Measurements from ENCODE around the gene ZNF22.

Gene ZNF22

DNA sequence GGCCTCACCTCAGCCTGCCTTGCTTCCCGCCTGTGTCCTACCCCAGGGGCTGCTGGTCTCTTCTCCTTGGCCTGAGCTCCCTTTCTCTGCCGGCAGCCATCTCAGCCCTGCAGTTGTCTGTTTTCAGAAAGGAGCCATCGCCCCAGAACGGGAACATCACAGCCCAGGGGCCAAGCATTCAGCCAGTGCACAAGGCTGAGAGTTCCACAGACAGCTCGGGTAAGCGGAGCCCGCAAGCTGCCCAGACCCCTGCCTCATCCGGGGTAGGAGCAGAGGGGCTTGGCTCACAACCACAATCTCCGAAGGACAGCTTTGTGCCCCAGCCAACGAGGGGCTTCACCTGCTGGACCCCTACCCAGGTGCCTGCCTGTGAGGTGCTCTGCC is 16.8 kb upstream of the ZNF22 start:
- TF ChIP-seq, protein P1, sequence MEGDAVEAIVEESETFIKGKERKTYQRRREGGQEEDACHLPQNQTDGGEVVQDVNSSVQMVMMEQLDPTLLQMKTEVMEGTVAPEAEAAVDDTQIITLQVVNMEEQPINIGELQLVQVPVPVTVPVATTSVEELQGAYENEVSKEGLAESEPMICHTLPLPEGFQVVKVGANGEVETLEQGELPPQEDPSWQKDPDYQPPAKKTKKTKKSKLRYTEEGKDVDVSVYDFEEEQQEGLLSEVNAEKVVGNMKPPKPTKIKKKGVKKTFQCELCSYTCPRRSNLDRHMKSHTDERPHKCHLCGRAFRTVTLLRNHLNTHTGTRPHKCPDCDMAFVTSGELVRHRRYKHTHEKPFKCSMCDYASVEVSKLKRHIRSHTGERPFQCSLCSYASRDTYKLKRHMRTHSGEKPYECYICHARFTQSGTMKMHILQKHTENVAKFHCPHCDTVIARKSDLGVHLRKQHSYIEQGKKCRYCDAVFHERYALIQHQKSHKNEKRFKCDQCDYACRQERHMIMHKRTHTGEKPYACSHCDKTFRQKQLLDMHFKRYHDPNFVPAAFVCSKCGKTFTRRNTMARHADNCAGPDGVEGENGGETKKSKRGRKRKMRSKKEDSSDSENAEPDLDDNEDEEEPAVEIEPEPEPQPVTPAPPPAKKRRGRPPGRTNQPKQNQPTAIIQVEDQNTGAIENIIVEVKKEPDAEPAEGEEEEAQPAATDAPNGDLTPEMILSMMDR (IDR thresholded peaks at IDR 0.05; ENCODE audit: extremely low read depth, missing control alignments): no peak
- no peak for DNase-seq (ENCODE audit: low spot score)

DNA sequence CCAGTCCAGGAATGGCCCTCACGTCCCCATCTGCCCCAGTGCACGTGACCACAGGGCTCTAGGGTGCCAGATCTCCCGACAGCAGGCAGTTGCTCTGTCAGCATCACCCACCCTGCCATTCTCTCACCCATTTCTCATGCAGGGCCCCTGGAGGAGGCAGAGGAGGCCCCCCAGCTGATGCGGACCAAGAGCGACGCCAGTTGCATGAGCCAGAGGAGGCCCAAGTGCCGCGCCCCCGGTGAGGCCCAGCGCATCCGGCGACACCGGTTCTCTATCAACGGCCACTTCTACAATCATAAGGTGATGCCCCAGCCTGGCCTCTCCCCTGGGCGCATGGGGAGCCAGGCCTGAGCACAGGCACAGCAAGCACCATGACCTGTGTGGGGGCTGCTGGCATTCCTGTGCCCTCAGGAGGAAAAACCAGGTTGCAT is 16.0 kb upstream of the ZNF22 start:
- TF ChIP-seq, protein P1 (IDR thresholded peaks at IDR 0.05; ENCODE audit: extremely low read depth, missing control alignments): no peak

DNA sequence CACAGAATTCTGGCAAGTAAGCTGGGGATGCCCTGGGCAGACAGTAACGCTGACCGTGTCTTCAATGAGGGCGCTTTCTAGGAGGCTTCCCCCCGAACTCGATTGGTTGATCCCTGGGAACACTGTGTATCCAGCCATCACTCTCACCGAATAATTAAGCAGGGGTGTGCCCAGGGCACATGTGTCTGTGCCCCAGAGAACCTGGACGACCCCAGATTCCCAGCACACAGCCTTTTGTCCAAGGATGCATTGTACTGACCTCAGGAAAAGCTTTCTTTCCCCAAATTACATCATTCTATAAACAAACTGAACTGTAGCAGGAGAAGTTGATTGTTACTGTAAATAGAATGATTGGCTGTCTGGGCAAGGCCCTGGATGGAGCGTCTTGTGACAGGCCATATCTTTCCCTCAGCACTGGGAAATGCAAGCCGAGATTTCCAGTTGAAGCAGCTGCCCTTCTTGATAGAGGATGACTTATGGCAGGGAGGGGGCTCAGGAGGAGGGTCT is 15.5 kb upstream of the ZNF22 start:
- TF ChIP-seq, protein P1 (IDR thresholded peaks at IDR 0.05; ENCODE audit: extremely low read depth, missing control alignments): no peak
- no peak for DNase-seq (ENCODE audit: low spot score)

More for the DNA sequence above, 16.0 kb upstream of the ZNF22 start:
- DNase-seq (ENCODE audit: low spot score): no peak

DNA sequence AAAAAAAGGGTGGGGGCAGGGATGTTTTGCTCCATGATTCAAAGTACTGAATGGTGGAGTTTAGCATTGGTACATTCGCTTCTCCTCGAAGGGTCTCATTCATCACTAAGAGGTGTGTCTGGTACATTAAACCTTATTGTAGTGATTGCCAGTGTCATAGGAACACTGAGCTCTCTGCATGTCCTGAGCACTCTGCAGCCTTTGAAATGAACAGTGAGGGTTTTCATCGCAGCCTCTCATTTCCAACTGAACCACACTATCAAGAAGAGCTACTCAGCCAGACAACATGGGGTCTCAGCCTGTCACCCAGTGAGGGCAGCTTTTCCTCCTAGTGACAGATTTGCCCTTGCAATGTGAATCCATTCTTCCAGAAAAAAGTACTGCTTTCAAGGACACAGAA is 14.5 kb upstream of the ZNF22 start:
- no peak for DNase-seq (ENCODE audit: low spot score)
- TF ChIP-seq, protein P1 (IDR thresholded peaks at IDR 0.05; ENCODE audit: extremely low read depth, missing control alignments): no peak

DNA sequence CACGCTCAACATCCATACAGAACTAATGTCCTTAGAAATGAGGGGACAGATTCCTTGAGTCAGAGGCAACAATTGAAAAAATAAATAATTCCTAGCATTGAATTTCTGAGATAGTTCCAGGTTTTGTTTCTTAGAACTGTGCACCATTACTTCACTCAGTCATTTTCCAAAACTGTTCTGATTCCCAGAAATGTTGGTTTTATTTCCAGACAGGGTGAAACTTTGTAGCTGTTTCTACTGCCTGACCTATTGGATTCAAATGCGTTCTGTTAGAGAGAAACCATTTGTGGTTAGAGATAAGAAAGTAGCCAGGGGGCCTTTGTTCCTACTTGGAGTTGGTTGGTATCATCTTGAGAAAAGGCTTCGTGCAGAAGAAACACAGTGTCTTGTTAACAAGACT is 14.1 kb upstream of the ZNF22 start:
- DNase-seq (ENCODE audit: low spot score): no peak
- TF ChIP-seq, protein P1 (IDR thresholded peaks at IDR 0.05; ENCODE audit: extremely low read depth, missing control alignments): no peak

DNA sequence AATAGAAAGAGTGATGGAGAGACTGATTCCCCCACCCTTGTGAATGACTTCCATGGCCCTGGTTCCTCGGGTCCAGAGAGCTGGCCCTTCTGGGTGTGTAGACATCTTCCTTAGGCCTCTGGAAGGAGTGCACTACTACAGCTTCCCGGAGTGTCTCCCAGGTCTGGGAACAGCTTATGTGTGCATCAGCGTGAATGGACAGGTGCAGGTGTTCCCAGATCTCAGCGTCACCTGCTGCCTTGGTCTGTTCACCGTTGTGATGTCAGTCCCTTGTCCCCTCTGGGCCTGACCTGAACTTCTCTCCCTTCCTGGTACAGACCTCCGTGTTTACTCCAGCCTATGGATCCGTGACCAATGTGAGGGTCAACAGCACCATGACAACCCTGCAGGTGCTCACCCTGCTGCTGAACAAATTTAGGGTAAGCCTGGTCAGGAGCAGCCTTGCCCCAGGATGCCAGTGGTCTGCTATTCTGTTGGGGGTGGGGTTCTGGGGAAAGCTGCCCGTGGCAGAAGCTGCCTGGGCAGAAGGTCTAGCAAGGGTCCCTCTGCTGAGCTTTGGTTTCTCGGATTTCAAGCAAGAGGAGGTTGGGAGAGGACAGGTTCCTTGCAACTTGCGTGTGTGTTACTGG is 11.7 kb upstream of the ZNF22 start:
- no peak for DNase-seq (ENCODE audit: low spot score)
- TF ChIP-seq, protein P1 (IDR thresholded peaks at IDR 0.05; ENCODE audit: extremely low read depth, missing control alignments): no peak

DNA sequence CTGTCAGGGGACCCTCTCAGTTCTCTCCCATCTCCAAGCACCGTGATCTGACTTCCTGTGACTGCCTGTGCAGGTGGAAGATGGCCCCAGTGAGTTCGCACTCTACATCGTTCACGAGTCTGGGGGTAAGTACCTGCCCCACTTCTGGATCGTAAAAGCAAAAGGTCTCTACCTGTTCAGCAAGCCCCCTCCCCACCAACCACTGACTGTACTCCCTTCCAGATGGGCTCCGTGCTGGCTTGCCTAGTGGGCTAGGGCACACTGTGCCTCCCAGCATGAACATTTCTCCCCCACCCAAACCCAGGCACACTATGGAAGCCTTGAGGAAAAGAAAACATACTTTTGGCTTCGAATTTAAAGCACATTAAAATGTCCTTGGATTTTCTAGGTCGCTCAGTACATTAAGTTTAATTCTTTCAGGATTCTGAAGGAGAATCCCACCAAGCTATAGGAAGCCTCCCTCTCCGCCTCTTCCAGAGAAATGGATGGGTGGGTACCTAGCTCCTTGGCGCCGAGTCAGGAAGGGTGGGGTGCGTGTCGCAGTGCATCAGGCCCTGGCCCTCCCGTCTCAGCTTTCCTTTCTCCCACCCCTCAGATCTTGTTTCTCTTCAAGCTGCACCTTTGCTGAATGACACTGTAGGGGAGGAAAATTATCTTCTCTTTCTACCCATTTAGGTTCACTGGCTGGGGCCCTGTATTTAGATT is 11.0 kb upstream of the ZNF22 start:
- TF ChIP-seq, protein P1 (IDR thresholded peaks at IDR 0.05; ENCODE audit: extremely low read depth, missing control alignments): no peak
- DNase-seq (ENCODE audit: low spot score): no peak

Measured in GM20000 (cell line).